ENCODE results near the gene KAT8.

Gene KAT8

GRCh38 chr16:31076319-31076718, 41.1 kb upstream of the KAT8 start:
- H2AFZ ChIP-seq (ENCODE audit: low read depth, low read length) = no peak overlapping the region
- peak overlapping the region; percentile 81; the same call in 1 of the 2 replicates for H3K4me2 ChIP-seq (ENCODE audit: insufficient read depth, low read length)
- H3K9me3 ChIP-seq (ENCODE audit: insufficient read depth, low read length, severe bottlenecking) = no peaks in the 10 kb centered on the region
- no peaks in the 10 kb centered on the region for H3K27me3 ChIP-seq (ENCODE audit: insufficient read depth, low read length, poor library complexity)
- H3K27ac ChIP-seq (ENCODE audit: low read length) = no peak overlapping the region
- H3K9ac ChIP-seq (ENCODE audit: low read depth, low read length) = no peak overlapping the region
- peaks cover 59% of the 10 kb centered on the region for H4K20me1 ChIP-seq (ENCODE audit: insufficient read depth, low read length)
- peaks cover 94% of the 10 kb centered on the region for H3K79me2 ChIP-seq (ENCODE audit: insufficient read depth, low read length)
- ATAC-seq (ENCODE audit: insufficient read depth, low read depth) (no peak), DNase-seq (no peak)
- TF ChIP-seq EZH2 (IDR thresholded peaks at IDR 0.05; ENCODE audit: borderline replicate concordance, low read depth, low read length, severe bottlenecking) (no peak), CTCF (IDR thresholded peaks at IDR 0.05; ENCODE audit: borderline replicate concordance, extremely low read depth, low read length, poor library complexity, severe bottlenecking) (no peak)
- peaks cover 59% of the 10 kb centered on the region for H3K36me3 ChIP-seq (ENCODE audit: insufficient read depth, low read length)
- peaks cover 33% of the 10 kb centered on the region for H3K4me1 ChIP-seq (ENCODE audit: insufficient read depth, low read length)
- no peak overlapping the region for H3K4me3 ChIP-seq (ENCODE audit: low read depth in 1 of 2, low read length in 2 of 2)

- Histone ChIP-seq H3K36me3 (ENCODE audit: insufficient read depth, low read length) (peaks cover 64% of the 10 kb centered on the region), H3K27ac (ENCODE audit: low read length) (no peak overlapping the region), H3K9ac (ENCODE audit: low read depth, low read length) (no peak overlapping the region), H3K4me2 (ENCODE audit: insufficient read depth, low read length) (no peak overlapping the region), H3K79me2 (ENCODE audit: insufficient read depth, low read length) (peaks cover 90% of the 10 kb centered on the region), H3K27me3 (ENCODE audit: insufficient read depth, low read length, poor library complexity) (no peaks in the 10 kb centered on the region), H3K4me1 (ENCODE audit: insufficient read depth, low read length) (peaks cover 31% of the 10 kb centered on the region), H3K4me3 (ENCODE audit: low read depth in 1 of 2, low read length in 2 of 2) (no peak overlapping the region), H2AFZ (ENCODE audit: low read depth, low read length) (no peak overlapping the region), H4K20me1 (ENCODE audit: insufficient read depth, low read length) (peaks cover 66% of the 10 kb centered on the region), H3K9me3 (ENCODE audit: insufficient read depth, low read length, severe bottlenecking) (no peaks in the 10 kb centered on the region)
- ATAC-seq (ENCODE audit: insufficient read depth, low read depth) (no peak), DNase-seq (no peak)
- TF ChIP-seq CTCF (IDR thresholded peaks at IDR 0.05; ENCODE audit: borderline replicate concordance, extremely low read depth, low read length, poor library complexity, severe bottlenecking) = no peak
- no peak for TF ChIP-seq EZH2 (IDR thresholded peaks at IDR 0.05; ENCODE audit: borderline replicate concordance, low read depth, low read length, severe bottlenecking)
Measured at GRCh38 chr16:31077024-31077423, 40.4 kb upstream of the KAT8 start.

GRCh38 chr16:31077592-31078396, 39.7 kb upstream of the KAT8 start:
- no peaks in the 10 kb centered on the region for H3K9me3 ChIP-seq (ENCODE audit: insufficient read depth, low read length, severe bottlenecking)
- H3K36me3 ChIP-seq (ENCODE audit: insufficient read depth, low read length) = peaks cover 72% of the 10 kb centered on the region
- H3K4me1 ChIP-seq (ENCODE audit: insufficient read depth, low read length) = peaks cover 26% of the 10 kb centered on the region
- peaks cover 87% of the 10 kb centered on the region for H3K79me2 ChIP-seq (ENCODE audit: insufficient read depth, low read length)
- DNase-seq (no peak), ATAC-seq (ENCODE audit: insufficient read depth, low read depth) (no peak)
- H3K27ac ChIP-seq (ENCODE audit: low read length) = no peak overlapping the region
- no peak overlapping the region for H2AFZ ChIP-seq (ENCODE audit: low read depth, low read length)
- peaks cover 72% of the 10 kb centered on the region for H4K20me1 ChIP-seq (ENCODE audit: insufficient read depth, low read length)
- H3K9ac ChIP-seq (ENCODE audit: low read depth, low read length) = no peak overlapping the region
- no peak overlapping the region for H3K4me3 ChIP-seq (ENCODE audit: low read depth in 1 of 2, low read length in 2 of 2)
- TF ChIP-seq EZH2 (IDR thresholded peaks at IDR 0.05; ENCODE audit: borderline replicate concordance, low read depth, low read length, severe bottlenecking) = no peak
- TF ChIP-seq CTCF (IDR thresholded peaks at IDR 0.05; ENCODE audit: borderline replicate concordance, extremely low read depth, low read length, poor library complexity, severe bottlenecking) = peak; percentile 10
- H3K27me3 ChIP-seq (ENCODE audit: insufficient read depth, low read length, poor library complexity) = no peaks in the 10 kb centered on the region
- no peak overlapping the region for H3K4me2 ChIP-seq (ENCODE audit: insufficient read depth, low read length)
